ENCODE results near the gene KBTBD12.

GRCh38 chr3:127949446-127950055 is 34.5 kb downstream of the KBTBD12 start:
- TF ChIP-seq CTCF (IDR thresholded peaks at IDR 0.05): no peak
- no peak for TF ChIP-seq EZH2 (IDR thresholded peaks at IDR 0.05)
